Prostate gland (tissue), 2 donors: ENCODE measurements around the gene CCDC74A. TPM values are rescaled to one million over a fixed set of nuclear protein-coding genes. Genes with fewer than 3 reads are reported as not detected.
"Not testable (repeated sequence)": the region's sequence is repeated elsewhere in the genome, so short reads cannot be mapped to it uniquely, and the experiment has no call there.

Source experiments
- DNase-seq: peaks from one replicate; pipeline ENCODE4 v3.0.0-alpha.2; 2019; ENCODE audit warnings: low spot score
- H3K27ac ChIP-seq, 2 donors: fragments of 200-600 bp; sonication (generic); 2 replicates each; pipeline ENCODE4 v1.5.1; 2017 to 2019
- H3K27me3 ChIP-seq: fragments of 200-600 bp; sonication (generic); replicated peaks from 2 replicates; pipeline ENCODE4 v1.5.1; 2019; ENCODE audit not compliant: insufficient read depth
- H3K36me3 ChIP-seq, 2 donors: fragments of 200-600 bp; sonication (generic); 1 replicate in 1 of 2; 2 replicates in 1 of 2; pipeline versions ENCODE4 v1.5.1 to v1.8.1; 2017 to 2019
- H3K4me1 ChIP-seq: fragments of 200-600 bp; sonication (generic); replicated peaks from 2 replicates; pipeline ENCODE4 v1.5.1; 2019
- H3K4me3 ChIP-seq, 2 donors: fragments of 200-600 bp; sonication (generic); 2 replicates each; pipeline ENCODE4 v1.5.1; 2017 to 2019
- H3K9me3 ChIP-seq: fragments of 200-600 bp; sonication (generic); 2 replicates; pipeline ENCODE4 v1.5.1; 2017
- POLR2A ChIP-seq: fragments of 450-650 bp; IDR thresholded peaks from one replicate; pipeline ENCODE4 v1.6.1; 2016; ENCODE audit warnings: antibody characterized with exemption, mild to moderate bottlenecking
- POLR2AphosphoS5 ChIP-seq: sonication (generic); formaldehyde crosslinking; IDR thresholded peaks from one replicate; pipeline ENCODE4 v1.6.1; 2017; ENCODE audit warnings: antibody characterized with exemption
- WGBS: methylation state at CpG from one replicate; pipeline ENCODE4 v1.1.5; 2018; 5-methylcytosine and 5-hydroxymethylcytosine counted together
- intact Hi-C: fragments of 100-400 bp; cut with DNase I; formaldehyde crosslinking; loops from one replicate; pipeline ENCODE4 v1.14.2; 2022
- total RNA-seq, 2 donors: library from RNA; depleted of rRNA; stranded (reverse); fragments of >200 nt; gene quantifications; one replicate each; pipeline ENCODE4 v1.1.0, GENCODE V29; 2016
- TF ChIP-seq, protein P1 (sequence below), 4 experiments: fragments of 200-600 bp in 2 of 4; fragments of 450-650 bp in 2 of 4; sonication (generic) in 2 of 4; IDR thresholded peaks; 1 replicate in 3 of 4; 2 replicates in 1 of 4; pipeline ENCODE4 v1.5.1; 2016 to 2019; ENCODE audit warnings: antibody characterized with exemption in 4 of 4, mild to moderate bottlenecking in 2 of 4, moderate library complexity in 2 of 4

The CCDC74A gene
- total RNA-seq, 2 donors from 2014 or later = 15.5 to 95.5 TPM

DNA sequence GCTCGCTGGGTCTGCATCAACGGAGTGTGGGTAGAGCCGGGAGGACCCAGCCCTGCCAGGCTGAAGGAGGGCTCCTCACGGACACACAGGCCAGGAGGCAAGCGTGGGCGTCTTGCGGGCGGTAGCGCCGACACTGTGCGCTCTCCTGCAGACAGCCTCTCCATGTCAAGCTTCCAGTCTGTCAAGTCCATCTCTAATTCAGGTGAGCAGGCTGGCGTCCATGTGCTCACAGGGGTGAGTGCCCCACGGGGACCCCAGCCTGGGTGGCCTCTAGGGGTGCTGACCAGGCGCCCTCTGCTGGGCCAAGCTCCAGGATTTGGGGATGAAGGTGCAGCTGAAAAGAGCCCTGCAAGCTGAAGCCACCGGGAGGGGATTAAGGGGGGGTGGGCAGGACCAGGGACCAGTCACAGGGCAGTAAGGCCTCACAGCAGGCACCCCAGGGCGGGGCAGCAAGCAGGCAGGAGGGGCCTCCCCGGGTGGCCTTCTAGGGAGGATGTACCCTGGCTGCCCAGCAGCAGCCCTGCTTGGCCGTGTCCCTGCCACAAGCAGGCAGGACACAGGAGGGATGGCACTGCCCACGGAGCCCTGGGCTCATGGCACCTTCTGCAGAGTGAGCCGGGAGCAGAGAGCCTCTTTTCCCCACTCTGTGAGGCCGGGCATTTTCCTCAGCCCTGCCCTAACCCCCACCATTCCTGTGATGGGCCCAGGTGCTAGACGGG is 3.1 kb downstream of the CCDC74A start:
- H3K4me1 ChIP-seq, DNase-seq, H3K36me3 ChIP-seq, H3K27ac ChIP-seq, intact Hi-C loops, H3K4me3 ChIP-seq, H3K9me3 ChIP-seq, H3K27me3 ChIP-seq: not testable (repeated sequence)
- WGBS = 89% methylated on average over 15 of the region's 22 CpGs

DNA sequence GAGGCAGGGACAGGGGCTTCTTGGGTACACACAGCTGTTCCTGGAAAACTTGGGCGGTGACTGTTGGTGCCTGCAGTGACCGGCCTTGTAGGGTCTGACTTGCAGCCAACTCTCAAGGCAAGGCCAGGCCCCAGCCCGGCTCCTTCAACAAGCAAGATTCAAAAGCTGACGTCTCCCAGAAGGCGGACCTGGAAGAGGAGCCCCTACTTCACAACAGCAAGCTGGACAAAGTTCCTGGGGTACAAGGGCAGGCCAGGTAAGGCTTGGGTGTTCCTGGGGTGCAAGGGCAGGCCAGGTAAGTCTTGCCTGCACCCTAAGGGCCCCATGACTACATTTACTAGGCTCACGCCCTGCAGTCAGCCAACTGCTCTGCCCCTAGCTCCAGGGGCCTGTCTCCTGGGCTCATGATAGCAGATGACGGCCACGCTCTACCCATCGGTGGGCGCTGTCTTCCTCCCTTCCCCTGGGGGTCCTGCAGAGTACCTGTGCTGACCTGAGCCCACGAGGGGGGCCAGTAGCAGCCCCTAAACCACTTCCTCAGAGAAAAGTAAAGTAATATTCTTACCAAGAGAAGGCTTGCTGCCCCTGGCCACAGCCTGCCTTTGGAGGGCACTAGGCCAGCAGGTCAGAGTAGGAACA is 4.0 kb downstream of the CCDC74A start:
- H3K9me3 ChIP-seq, H3K4me3 ChIP-seq, H3K27me3 ChIP-seq, H3K27ac ChIP-seq, H3K4me1 ChIP-seq, H3K36me3 ChIP-seq, DNase-seq, intact Hi-C loops: not testable (repeated sequence)
- 92% methylated on average over 5 of the region's 11 CpGs for whole genome bisulfite sequencing

DNA sequence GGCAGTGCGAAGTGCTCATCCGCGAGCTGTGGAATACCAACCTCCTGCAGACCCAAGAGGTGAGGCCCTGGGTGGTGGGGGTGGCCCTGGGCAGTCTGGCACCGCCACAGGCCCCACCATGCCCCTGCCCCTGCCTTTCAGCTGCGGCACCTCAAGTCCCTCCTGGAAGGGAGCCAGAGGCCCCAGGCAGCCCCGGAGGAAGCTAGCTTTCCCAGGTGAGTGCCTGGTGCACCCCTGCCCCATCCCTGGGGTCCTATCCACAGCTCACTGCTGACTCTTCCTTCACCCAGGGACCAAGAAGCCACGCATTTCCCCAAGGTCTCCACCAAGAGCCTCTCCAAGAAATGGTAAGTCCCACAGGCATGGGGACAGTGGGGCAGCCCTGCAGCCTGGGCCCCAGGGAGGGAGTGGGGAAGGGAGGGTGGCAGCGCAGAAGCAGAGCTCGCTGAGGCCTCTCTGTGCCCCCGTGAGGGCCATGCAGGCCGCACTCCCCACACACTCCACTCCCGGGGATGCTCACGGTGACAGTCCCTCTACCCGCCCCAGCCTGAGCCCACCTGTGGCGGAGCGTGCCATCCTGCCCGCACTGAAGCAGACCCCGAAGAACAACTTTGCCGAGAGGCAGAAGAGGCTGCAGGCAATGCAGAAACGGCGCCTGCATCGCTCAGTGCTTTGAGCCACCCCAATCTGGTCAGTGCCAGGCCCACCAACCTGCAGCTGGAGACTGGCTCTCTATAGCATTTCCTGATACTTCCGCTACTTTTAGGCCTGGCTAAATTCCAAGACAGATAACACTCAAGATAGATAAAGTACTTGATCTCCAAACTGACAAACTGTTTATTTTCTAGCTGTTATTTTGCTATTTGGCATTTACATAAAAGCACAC is 5.3 kb downstream of the CCDC74A start:
- H3K27me3 ChIP-seq, intact Hi-C loops, H3K4me3 ChIP-seq, H3K9me3 ChIP-seq, H3K36me3 ChIP-seq, H3K4me1 ChIP-seq, DNase-seq, H3K27ac ChIP-seq: not testable (repeated sequence)
- 71% methylated on average over 19 of the region's 23 CpGs for WGBS

DNA sequence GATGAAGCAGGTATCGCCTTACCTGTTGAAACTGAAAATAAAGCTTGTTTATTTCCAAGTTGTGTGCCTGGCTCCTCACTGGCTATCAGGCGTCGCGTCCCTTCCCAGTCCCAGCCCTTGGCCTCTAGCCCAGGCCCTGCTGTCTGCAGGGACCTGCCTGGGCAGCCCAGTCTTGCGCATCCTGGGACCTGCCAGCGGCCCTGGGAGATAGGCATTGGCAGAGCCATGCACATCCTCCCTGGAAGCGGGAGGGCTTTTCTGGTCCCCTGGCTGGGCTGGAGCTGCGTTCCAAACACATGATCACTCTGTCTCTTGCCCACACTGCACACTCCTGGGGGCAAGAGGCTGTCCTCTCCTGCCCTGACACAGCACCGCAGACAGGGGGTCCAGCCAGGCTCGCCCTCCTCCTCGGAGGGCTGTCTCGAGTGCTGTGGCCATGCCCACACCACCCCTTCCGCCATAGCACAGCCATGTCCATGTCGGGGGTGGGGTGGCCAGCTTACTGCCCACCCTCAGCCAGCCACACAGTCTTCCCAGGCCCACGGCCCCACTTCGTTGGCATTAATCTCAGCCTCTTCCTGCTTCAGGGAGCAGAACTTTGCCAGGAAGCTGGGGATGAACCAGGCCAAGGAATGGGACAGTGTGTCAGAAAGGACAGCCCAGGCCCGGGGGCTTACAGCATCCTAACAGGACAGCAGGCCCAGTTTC is 6.1 kb downstream of the CCDC74A start:
- 62% methylated on average over 12 of the region's 17 CpGs for WGBS
- H3K4me3 ChIP-seq, intact Hi-C loops, H3K4me1 ChIP-seq, H3K36me3 ChIP-seq, H3K27me3 ChIP-seq, H3K27ac ChIP-seq, H3K9me3 ChIP-seq: not testable (repeated sequence)
- peak; percentile 69 for DNase-seq

DNA sequence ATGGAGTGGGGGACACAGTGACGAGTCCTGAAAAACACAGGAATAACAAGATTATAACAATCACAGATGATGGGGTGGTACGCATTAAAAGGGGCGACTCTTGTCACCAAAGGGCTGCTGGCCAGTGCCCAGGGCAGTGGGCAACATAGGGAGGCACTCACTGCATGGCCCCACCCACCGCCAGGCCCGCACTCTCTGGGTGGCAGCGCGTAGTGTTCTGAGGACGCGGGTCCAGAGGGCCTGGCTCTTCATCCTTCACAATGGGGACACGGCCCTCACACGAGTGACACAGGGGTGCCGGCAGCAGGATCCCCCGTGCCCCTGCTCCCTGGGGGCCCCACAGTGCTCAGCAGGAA is 6.6 kb downstream of the CCDC74A start:
- DNase-seq = not testable (repeated sequence)

DNA sequence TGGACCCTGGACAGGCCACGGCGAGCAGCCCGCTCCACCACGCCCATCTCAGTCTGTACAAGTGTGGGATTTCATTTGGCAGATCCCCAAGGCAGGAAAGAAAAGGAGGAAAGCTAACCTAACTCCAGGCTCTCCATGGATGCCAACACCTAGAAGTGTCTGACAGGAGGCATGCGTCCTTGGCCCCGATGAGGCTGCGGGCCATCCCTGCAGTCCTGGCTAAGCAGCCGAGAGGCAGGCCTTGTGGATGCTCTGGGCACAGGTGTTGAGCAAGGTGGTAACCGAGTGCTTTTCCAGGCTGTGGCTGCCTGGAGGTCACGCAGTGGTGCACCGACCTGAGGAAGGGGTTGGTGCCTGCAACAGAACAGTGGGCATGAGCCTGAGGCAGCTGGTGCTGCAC is 7.3 kb downstream of the CCDC74A start:
- WGBS = 75% methylated on average over 9 of the region's 11 CpGs
- H3K4me3 ChIP-seq, H3K4me1 ChIP-seq, H3K36me3 ChIP-seq, H3K9me3 ChIP-seq, H3K27me3 ChIP-seq, DNase-seq, intact Hi-C loops, H3K27ac ChIP-seq: not testable (repeated sequence)

More for the DNA sequence above, 6.6 kb downstream of the CCDC74A start:
- 90% methylated on average over 9 of the region's 13 CpGs for WGBS
- intact Hi-C loops, H3K9me3 ChIP-seq, H3K4me3 ChIP-seq, H3K36me3 ChIP-seq, H3K27ac ChIP-seq, H3K27me3 ChIP-seq, H3K4me1 ChIP-seq: not testable (repeated sequence)

DNA sequence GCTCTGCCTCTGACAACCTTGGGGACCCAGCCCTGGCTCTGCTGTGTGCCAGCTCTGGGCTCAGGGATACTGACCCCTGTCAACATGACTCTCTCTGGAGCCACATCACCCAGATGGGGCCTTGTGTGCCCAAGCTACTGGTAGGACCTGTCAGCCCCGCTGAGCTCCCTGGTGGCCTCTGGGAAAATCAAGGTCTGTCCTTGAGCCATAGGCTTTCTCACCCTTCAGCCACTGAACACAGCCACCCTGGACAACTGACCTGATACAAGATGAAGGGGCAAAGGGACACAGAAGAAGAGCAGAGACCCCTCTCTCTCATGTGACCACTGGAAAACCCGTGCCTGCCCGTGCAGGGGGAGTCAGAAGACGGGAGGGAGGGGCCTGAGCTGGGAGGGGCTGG is 7.8 kb downstream of the CCDC74A start:
- no peak overlapping the region for H3K27ac ChIP-seq
- TF ChIP-seq, protein P1, sequence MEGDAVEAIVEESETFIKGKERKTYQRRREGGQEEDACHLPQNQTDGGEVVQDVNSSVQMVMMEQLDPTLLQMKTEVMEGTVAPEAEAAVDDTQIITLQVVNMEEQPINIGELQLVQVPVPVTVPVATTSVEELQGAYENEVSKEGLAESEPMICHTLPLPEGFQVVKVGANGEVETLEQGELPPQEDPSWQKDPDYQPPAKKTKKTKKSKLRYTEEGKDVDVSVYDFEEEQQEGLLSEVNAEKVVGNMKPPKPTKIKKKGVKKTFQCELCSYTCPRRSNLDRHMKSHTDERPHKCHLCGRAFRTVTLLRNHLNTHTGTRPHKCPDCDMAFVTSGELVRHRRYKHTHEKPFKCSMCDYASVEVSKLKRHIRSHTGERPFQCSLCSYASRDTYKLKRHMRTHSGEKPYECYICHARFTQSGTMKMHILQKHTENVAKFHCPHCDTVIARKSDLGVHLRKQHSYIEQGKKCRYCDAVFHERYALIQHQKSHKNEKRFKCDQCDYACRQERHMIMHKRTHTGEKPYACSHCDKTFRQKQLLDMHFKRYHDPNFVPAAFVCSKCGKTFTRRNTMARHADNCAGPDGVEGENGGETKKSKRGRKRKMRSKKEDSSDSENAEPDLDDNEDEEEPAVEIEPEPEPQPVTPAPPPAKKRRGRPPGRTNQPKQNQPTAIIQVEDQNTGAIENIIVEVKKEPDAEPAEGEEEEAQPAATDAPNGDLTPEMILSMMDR (IDR thresholded peaks at IDR 0.05) = no peak
- TF ChIP-seq POLR2A (no peak), POLR2AphosphoS5 (no peak)
- no peaks in the 10 kb centered on the region for H3K4me1 ChIP-seq
- no peak for DNase-seq
- intact Hi-C loops = no loop called here
- no peaks in the 10 kb centered on the region for H3K27me3 ChIP-seq
- no peaks in the 10 kb centered on the region for H3K36me3 ChIP-seq
- no peaks in the 10 kb centered on the region for H3K9me3 ChIP-seq
- H3K4me3 ChIP-seq = no peak overlapping the region
- WGBS = 72% methylated on average over 4 of the region's 4 CpGs

DNA sequence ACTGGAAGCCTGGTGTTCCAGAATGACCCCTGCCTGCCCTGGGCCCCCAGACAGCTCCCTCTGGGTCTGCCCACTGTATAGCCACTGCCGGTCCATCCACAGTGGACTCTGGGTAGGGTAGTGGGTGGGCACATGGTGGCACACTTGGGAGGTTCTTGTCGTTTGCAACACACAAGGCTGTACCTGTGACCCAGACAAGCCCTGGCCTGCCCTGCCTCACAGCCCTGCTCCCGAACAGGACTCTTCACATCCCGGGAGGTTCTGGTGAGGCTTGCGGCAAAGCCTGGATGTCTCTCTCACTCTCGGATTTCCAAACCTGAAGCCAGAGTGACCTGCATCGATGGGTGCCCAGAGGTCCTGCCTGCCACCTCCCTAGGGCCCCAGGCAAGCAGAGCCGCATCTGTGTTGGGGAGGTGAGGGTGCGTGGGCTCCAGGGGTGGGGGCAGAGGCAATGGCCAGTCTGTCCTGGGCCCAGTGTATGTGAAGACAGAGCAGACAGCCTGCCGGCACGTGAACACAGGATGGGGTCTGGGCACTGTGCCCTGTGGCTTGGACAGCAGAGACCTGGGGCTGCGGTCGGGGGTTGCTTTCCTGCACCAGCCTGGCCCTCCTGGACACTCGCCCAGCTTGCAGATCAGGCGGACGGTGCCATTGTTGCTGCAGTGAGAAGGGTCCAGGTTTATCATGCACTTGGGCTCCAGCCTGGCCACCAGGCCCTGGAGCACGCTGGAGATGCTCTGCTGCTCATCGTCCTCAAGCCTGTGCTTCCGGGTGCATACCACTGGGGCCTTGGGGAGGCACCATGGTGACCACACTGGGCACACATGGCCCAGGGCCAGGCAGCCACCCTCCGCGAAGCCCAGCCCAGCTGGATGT is 8.5 kb downstream of the CCDC74A start:
- H3K9me3 ChIP-seq, DNase-seq, H3K4me1 ChIP-seq, intact Hi-C loops, H3K36me3 ChIP-seq, H3K27me3 ChIP-seq, H3K27ac ChIP-seq, H3K4me3 ChIP-seq: not testable (repeated sequence)
- 63% methylated on average over 19 of the region's 21 CpGs for WGBS

DNA sequence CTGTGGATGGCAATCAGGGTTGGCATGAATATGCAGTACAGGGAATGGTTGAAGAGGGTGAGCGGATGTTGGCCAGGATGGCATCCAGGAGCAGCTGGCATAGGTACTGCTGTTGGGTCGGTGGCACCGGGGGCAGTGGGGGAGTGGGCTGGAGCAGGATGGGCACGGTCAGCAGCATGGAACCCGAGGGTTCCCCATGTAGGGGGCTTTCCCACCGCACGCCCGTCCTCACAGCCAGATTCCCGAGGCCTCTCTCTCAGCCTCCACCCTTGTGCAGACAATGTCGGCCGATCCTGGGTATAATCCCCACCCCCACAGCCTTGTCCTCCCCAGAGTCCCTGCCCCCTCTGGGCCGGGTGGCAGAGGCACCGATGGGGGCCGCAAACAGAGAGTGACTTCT is 9.2 kb downstream of the CCDC74A start:
- 97% methylated on average over 13 of the region's 14 CpGs for WGBS
- H3K4me1 ChIP-seq, H3K36me3 ChIP-seq, intact Hi-C loops, H3K27me3 ChIP-seq, H3K9me3 ChIP-seq, H3K4me3 ChIP-seq, DNase-seq, H3K27ac ChIP-seq: not testable (repeated sequence)

DNA sequence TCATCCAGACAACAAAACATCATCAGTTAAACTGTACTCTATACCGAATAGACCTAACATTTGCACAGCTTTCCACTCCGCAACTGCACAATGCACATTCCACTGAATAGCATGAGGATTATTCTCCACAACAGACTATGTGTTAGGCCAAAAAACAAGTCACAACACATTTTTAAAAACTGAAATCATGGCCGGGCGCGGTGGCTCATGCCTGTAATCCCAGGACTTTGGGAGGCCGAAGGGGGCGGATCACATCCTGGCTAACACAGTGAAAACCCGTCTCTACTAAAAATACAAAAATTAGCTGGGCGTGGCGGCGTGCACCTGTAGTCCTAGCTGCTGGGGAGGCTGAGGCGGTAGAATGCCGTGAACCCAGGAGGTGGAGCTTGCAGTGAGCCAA is 11.2 kb downstream of the CCDC74A start:
- DNase-seq, H3K9me3 ChIP-seq, H3K27ac ChIP-seq, H3K4me1 ChIP-seq, intact Hi-C loops, H3K27me3 ChIP-seq, H3K4me3 ChIP-seq, H3K36me3 ChIP-seq: not testable (repeated sequence)
- 91% methylated on average over 13 of the region's 13 CpGs for WGBS
